Pulmonary artery endothelial cell (primary cell): ENCODE measurements around the gene CACNA1D. TPM values are rescaled to one million over a fixed set of nuclear protein-coding genes. Genes with fewer than 3 reads are reported as not detected.
"Not testable (repeated sequence)": the region's sequence is repeated elsewhere in the genome, so short reads cannot be mapped to it uniquely, and the experiment has no call there.

Experiments used
- DNase-seq: peaks from one replicate; pipeline ENCODE4 v3.0.0-alpha.2; 2011; ENCODE audit warnings: low read depth, low spot score
- total RNA-seq: library from RNA; depleted of rRNA; stranded (reverse); fragments of >200 nt; gene quantifications from 2 replicates; pipeline ENCODE4 v1.2.3, GENCODE V29; 2014

CACNA1D gene
- total RNA-seq, 1 donor from 2014 or later = not detected

GRCh38 chr3:53571264-53571663, 76.9 kb downstream of the CACNA1D start:
- DNase-seq = no peak

- DNase-seq = not testable (repeated sequence)
Measured at GRCh38 chr3:53572184-53572583, 77.8 kb downstream of the CACNA1D start.

GRCh38 chr3:53577506-53577905, 83.1 kb downstream of the CACNA1D start:
- no peak for DNase-seq

GRCh38 chr3:53579636-53580035, 85.2 kb downstream of the CACNA1D start:
- DNase-seq = no peak

- no peak for DNase-seq
Measured at GRCh38 chr3:53581671-53582070, 87.3 kb downstream of the CACNA1D start.

GRCh38 chr3:53583161-53583690, 88.8 kb downstream of the CACNA1D start:
- DNase-seq = no peak

- no peak for DNase-seq
Measured at GRCh38 chr3:53585049-53585448, 90.6 kb downstream of the CACNA1D start.

- DNase-seq = no peak
Measured at GRCh38 chr3:53585627-53586026, 91.2 kb downstream of the CACNA1D start.

- DNase-seq = no peak
Measured at GRCh38 chr3:53588122-53588521, 93.7 kb downstream of the CACNA1D start.

GRCh38 chr3:53589201-53589600, 94.8 kb downstream of the CACNA1D start:
- no peak for DNase-seq

GRCh38 chr3:53589806-53590205, 95.4 kb downstream of the CACNA1D start:
- DNase-seq = no peak

GRCh38 chr3:53590606-53591005, 96.2 kb downstream of the CACNA1D start:
- no peak for DNase-seq

- no peak for DNase-seq
Measured at GRCh38 chr3:53591646-53592045, 97.2 kb downstream of the CACNA1D start.

GRCh38 chr3:53592862-53593261, 98.5 kb downstream of the CACNA1D start:
- no peak for DNase-seq

GRCh38 chr3:53593611-53594010, 99.2 kb downstream of the CACNA1D start:
- no peak for DNase-seq

GRCh38 chr3:53594276-53594675, 99.9 kb downstream of the CACNA1D start:
- no peak for DNase-seq

GRCh38 chr3:53595660-53596059, 101.2 kb downstream of the CACNA1D start:
- DNase-seq = no peak

GRCh38 chr3:53597136-53597915, 102.9 kb downstream of the CACNA1D start:
- no peak for DNase-seq

GRCh38 chr3:53599771-53600170, 105.4 kb downstream of the CACNA1D start:
- DNase-seq = no peak

- no peak for DNase-seq
Measured at GRCh38 chr3:53602866-53603265, 108.5 kb downstream of the CACNA1D start.

- no peak for DNase-seq
Measured at GRCh38 chr3:53604232-53604631, 109.8 kb downstream of the CACNA1D start.

GRCh38 chr3:53606793-53607192, 112.4 kb downstream of the CACNA1D start:
- DNase-seq = no peak

GRCh38 chr3:53612508-53612907, 118.1 kb downstream of the CACNA1D start:
- DNase-seq = no peak
